Activated CD8-positive, alpha-beta T cell treated with anti-CD3 and anti-CD28 coated beads for 36 hours (primary cell): Measurements from ENCODE around the gene PSMF1. TPM values are rescaled to one million over a fixed set of nuclear protein-coding genes. Genes with fewer than 3 reads are reported as not detected.

Experiments
- ATAC-seq: fragments of 200-7000 bp; cut with Tn5 transposase; one replicate; pipeline ENCODE4 v1.10.0; 2021; ENCODE audit warnings: mild to moderate bottlenecking, moderate library complexity
- CTCF ChIA-PET: fragments of 350-600 bp; sonication (Branson Sonifier 250); formaldehyde crosslinking; loops from one replicate; lab custom pipeline; 2021; ENCODE audit warnings: antibody characterized with exemption; lab: Charles Lee
- POLR2A ChIA-PET: fragments of 350-600 bp; sonication (Branson Sonifier 250); formaldehyde crosslinking; loops from one replicate; lab custom pipeline; 2021; ENCODE audit warnings: antibody characterized with exemption; lab: Charles Lee
- DNase-seq: peaks from one replicate; pipeline ENCODE4 v3.0.0-alpha.2; 2020
- H3K27ac Mint-ChIP-seq: one replicate; pipeline ENCODE4 v1.8.0; 2021; ENCODE audit warnings: mild to moderate bottlenecking, mixed read lengths
- H3K27me3 Mint-ChIP-seq: one replicate; pipeline ENCODE4 v1.8.0; 2021; ENCODE audit warnings: mixed read lengths
- H3K36me3 Mint-ChIP-seq: one replicate; pipeline ENCODE4 v1.8.0; 2021; ENCODE audit warnings: low read depth, mixed read lengths
- H3K4me1 Mint-ChIP-seq: one replicate; pipeline ENCODE4 v1.8.0; 2021; ENCODE audit warnings: low read depth, mixed read lengths
- H3K4me3 Mint-ChIP-seq: one replicate; pipeline ENCODE4 v1.8.0; 2021; ENCODE audit warnings: mild to moderate bottlenecking, moderate library complexity, mixed read lengths
- H3K9me3 Mint-ChIP-seq: one replicate; pipeline ENCODE4 v1.8.0; 2021; ENCODE audit warnings: mixed read lengths
- intact Hi-C: fragments of 100-400 bp; cut with micrococcal nuclease; formaldehyde crosslinking; loops from one replicate; pipeline ENCODE4 v1.10.0; 2022
- total RNA-seq, 2 experiments: library from RNA; stranded (reverse); gene quantifications; one replicate each; pipeline ENCODE4 v1.2.3, GENCODE V29; 2021
- TF ChIP-seq, protein P1 (sequence below): fragments of 200-600 bp; IDR thresholded peaks from one replicate; pipeline ENCODE4 v1.8.0; 2022; ENCODE audit warnings: antibody characterized with exemption, mild to moderate bottlenecking

Gene PSMF1
- total RNA-seq, 2 experiments from 2014 or later, result 150 to 154 TPM

DNA sequence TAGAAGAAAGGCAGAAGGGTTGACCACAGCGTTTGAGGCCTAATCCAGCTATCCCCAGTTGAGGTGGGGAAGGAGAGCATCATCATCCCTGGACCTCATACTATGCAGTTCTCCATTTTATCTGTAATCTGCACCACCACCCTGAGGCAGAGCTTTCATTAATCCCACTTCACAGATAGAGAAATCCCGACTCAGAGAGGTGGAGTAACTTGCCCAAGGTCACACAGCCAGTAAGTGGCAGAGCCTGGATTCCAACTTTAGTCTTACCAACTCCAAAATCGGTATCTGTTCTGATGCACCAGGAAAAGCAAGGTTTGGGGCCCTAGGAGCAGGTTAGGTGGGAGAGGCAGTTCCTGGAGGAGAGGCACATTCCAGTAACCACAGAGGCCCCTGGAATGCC is 59.7 kb downstream of the PSMF1 start:
- DNase-seq, result no peak
- ATAC-seq, result no peak
- no peaks in the 10 kb centered on the region for H3K4me1 Mint-ChIP-seq
- no peak overlapping the region for H3K4me3 Mint-ChIP-seq
- H3K9me3 Mint-ChIP-seq, result no peaks in the 10 kb centered on the region
- H3K27ac Mint-ChIP-seq, result no peak overlapping the region
- TF ChIP-seq, protein P1, sequence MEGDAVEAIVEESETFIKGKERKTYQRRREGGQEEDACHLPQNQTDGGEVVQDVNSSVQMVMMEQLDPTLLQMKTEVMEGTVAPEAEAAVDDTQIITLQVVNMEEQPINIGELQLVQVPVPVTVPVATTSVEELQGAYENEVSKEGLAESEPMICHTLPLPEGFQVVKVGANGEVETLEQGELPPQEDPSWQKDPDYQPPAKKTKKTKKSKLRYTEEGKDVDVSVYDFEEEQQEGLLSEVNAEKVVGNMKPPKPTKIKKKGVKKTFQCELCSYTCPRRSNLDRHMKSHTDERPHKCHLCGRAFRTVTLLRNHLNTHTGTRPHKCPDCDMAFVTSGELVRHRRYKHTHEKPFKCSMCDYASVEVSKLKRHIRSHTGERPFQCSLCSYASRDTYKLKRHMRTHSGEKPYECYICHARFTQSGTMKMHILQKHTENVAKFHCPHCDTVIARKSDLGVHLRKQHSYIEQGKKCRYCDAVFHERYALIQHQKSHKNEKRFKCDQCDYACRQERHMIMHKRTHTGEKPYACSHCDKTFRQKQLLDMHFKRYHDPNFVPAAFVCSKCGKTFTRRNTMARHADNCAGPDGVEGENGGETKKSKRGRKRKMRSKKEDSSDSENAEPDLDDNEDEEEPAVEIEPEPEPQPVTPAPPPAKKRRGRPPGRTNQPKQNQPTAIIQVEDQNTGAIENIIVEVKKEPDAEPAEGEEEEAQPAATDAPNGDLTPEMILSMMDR, result no peak
- peaks cover 3% of the 10 kb centered on the region for H3K27me3 Mint-ChIP-seq
- ChIA-PET POLR2A (no interaction called here), CTCF (interaction anchor here (1.5 kb wide), 1 partner anchor 35 kb away, joined by 4 read pairs; no protein-coding TSS in a partner anchor)
- H3K36me3 Mint-ChIP-seq, result peaks cover 7% of the 10 kb centered on the region
- intact Hi-C loops, result no loop called here

DNA sequence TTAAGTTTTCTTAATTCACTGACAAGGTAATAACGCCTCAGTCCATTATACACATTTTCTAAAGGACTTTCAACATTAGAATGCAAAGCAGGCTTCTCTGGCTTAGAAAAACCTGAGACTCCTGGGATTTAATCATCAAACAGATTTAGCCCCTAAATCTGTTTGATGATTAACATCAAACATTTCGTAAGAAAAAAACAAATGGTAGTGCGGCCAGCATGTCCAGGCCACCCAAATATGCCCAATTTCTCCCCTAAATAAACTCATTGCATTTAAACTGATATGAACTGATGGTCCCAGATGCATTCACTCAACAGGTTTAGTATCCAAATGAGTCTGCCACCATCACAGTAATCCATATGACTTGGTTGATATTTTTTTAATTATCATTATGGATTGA is 60.2 kb downstream of the PSMF1 start:
- ChIA-PET POLR2A (no interaction called here), CTCF (interaction anchor here (1.5 kb wide), 1 partner anchor 35 kb away, joined by 4 read pairs; no protein-coding TSS in a partner anchor)
- Mint-ChIP-seq H3K4me1 (no peaks in the 10 kb centered on the region), H3K27me3 (peaks cover 8% of the 10 kb centered on the region), H3K36me3 (peaks cover 7% of the 10 kb centered on the region), H3K9me3 (no peaks in the 10 kb centered on the region), H3K4me3 (no peak overlapping the region), H3K27ac (no peak overlapping the region)
- TF ChIP-seq, protein P1, result no peak
- DNase-seq, result no peak
- no peak for ATAC-seq
- intact Hi-C loops, result no loop called here

DNA sequence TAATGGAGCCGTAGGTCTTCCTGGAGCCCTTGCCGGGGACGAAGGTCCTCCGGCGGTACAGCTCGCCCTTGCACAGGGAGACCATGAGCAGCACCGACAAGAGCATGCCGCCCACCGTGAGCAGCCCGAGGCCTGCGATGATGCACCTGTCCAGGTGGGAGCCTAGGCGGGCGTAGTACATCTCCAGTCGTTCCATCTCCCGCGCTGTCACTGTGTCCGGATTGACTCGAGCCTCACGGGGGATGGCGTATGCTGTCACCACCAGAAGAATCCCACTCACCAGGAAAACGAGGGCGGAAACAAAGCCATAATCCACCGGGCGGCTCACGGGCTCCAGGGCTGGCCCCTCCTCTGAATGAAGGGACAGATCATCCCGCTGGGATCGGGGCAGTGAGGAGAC is 62.5 kb downstream of the PSMF1 start:
- H3K36me3 Mint-ChIP-seq, result peaks cover 7% of the 10 kb centered on the region
- H3K9me3 Mint-ChIP-seq, result no peaks in the 10 kb centered on the region
- ATAC-seq (no peak), DNase-seq (no peak)
- H3K27ac Mint-ChIP-seq, result no peak overlapping the region
- TF ChIP-seq, protein P1, result no peak
- peaks cover 21% of the 10 kb centered on the region for H3K27me3 Mint-ChIP-seq
- peaks cover 2% of the 10 kb centered on the region for H3K4me1 Mint-ChIP-seq
- ChIA-PET POLR2A (interaction anchor here (0.6 kb wide), 1 partner anchor 698 kb away, joined by 3 read pairs; no protein-coding TSS in a partner anchor), CTCF (interaction anchor here (0.8 kb wide), 1 partner anchor 38 kb away, joined by 3 read pairs; no protein-coding TSS in a partner anchor)
- H3K4me3 Mint-ChIP-seq, result no peak overlapping the region
- intact Hi-C loops, result no loop called here

DNA sequence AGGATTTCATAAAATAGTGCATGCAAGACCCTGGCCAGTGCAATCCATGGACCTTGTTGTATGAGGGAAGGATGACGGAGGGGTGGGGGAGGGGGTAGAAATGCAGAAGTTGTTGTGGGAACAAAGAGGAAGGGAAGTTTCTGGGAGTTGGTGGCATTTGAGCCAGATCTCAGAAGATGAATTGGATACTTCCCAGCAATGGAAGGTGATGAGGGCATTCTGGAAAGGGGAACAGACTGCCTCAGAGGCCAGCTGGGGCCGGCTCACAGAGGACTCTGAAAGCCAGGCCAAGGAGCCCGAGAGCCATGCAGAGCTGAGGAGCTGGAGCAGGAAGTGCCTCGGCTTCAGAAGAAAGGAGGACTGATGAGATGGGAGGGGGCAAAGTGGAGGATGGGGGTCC is 63.7 kb downstream of the PSMF1 start:
- intact Hi-C loops, result no loop called here
- CTCF ChIA-PET, result no interaction called here

DNA sequence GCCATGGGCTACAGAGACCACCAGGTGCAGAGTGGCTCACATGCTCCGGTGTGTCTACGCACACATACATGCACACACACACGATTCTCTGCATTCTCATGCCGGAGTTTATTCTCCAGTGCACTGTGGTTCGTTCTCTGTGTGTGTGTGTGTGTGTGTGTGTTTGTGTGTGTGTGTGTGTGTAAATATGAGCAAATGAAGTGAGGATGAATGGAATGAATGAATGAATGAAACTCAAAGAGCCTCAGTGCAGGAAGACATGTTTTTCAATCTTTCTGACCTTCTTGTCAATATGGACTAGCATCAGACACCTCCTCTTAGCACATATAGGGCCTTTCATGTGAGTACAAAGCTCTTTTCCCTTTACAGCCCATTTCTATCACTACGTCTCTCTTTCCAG is 64.8 kb downstream of the PSMF1 start:
- peaks cover 26% of the 10 kb centered on the region for H3K27me3 Mint-ChIP-seq
- H3K9me3 Mint-ChIP-seq, result no peaks in the 10 kb centered on the region
- DNase-seq (no peak), ATAC-seq (no peak)
- intact Hi-C loops, result no loop called here
- H3K36me3 Mint-ChIP-seq, result no peaks in the 10 kb centered on the region
- ChIA-PET CTCF (no interaction called here), POLR2A (interaction anchor here (1.7 kb wide), 1 partner anchor 58 kb away, joined by 4 read pairs; no protein-coding TSS in a partner anchor)
- no peak overlapping the region for H3K27ac Mint-ChIP-seq
- H3K4me1 Mint-ChIP-seq, result peaks cover 2% of the 10 kb centered on the region
- H3K4me3 Mint-ChIP-seq, result no peak overlapping the region
- TF ChIP-seq, protein P1, result no peak

More for the DNA sequence above, 63.7 kb downstream of the PSMF1 start:
- POLR2A ChIA-PET, result no interaction called here
- DNase-seq (no peak), ATAC-seq (no peak)
- TF ChIP-seq, protein P1, result no peak
- H3K9me3 Mint-ChIP-seq, result no peaks in the 10 kb centered on the region
- H3K27me3 Mint-ChIP-seq, result peaks cover 26% of the 10 kb centered on the region
- H3K27ac Mint-ChIP-seq, result no peak overlapping the region
- peaks cover 2% of the 10 kb centered on the region for H3K36me3 Mint-ChIP-seq
- no peak overlapping the region for H3K4me3 Mint-ChIP-seq
- peaks cover 2% of the 10 kb centered on the region for H3K4me1 Mint-ChIP-seq
